Left lung (tissue), 10 donors: ENCODE measurements around the gene CTXND1. TPM values are rescaled to one million over a fixed set of nuclear protein-coding genes. Genes with fewer than 3 reads are reported as not detected.

Experiments
- ATAC-seq: fragments of 200-7000 bp; cut with Tn5 transposase; one replicate; pipeline ENCODE4 v1.9.1; 2020; ENCODE audit warnings: moderate library complexity
- DNase-seq, 4 donors: peaks; one replicate each; pipeline ENCODE4 v3.0.0-alpha.2; 2013 to 2020
- H3K27ac ChIP-seq, 2 donors: fragments of 200-600 bp; sonication (generic) in 1 of 2; one replicate each; pipeline versions ENCODE4 v1.5.0 to v1.8.0; 2020 to 2021
- H3K27me3 ChIP-seq, 2 donors: fragments of 200-600 bp; sonication (generic) in 1 of 2; one replicate each; pipeline versions ENCODE4 v1.5.0 to v1.8.0; 2020 to 2021
- H3K36me3 ChIP-seq, 2 donors: fragments of 200-600 bp; sonication (generic) in 1 of 2; one replicate each; pipeline versions ENCODE4 v1.5.0 to v1.8.0; 2020 to 2021
- H3K4me1 ChIP-seq, 2 donors: fragments of 200-600 bp; one replicate each; pipeline ENCODE4 v1.8.0; 2021
- H3K4me3 ChIP-seq, 2 donors: fragments of 200-600 bp; sonication (generic) in 1 of 2; one replicate each; pipeline versions ENCODE4 v1.5.0 to v1.8.0; 2020 to 2021; ENCODE audit warnings: mild to moderate bottlenecking in 1 of 2
- H3K9me3 ChIP-seq, 2 donors: fragments of 200-600 bp; sonication (generic) in 1 of 2; one replicate each; pipeline versions ENCODE4 v1.5.0 to v1.8.0; 2020 to 2021
- CTCF ChIP-seq, 2 donors: fragments of 200-600 bp; sonication (generic) in 1 of 2; IDR thresholded peaks; one replicate each; pipeline versions ENCODE4 v1.5.0 to v1.8.0; 2021; ENCODE audit warnings: antibody characterized with exemption in 2 of 2
- intact Hi-C, 2 donors: fragments of 100-400 bp; cut with DNase I; formaldehyde crosslinking; loops; one replicate each; pipeline versions ENCODE4 v1.11.2 to v1.14.2; 2022
- polyA plus RNA-seq, 6 donors: library from polyadenylated mRNA; unstranded; fragments of 120-200 nt; gene quantifications; one replicate each; pipeline ENCODE4 v1.2.1, GENCODE V29; 2013; ENCODE audit not compliant: insufficient read length in 6 of 6
- total RNA-seq, 2 donors: library from RNA; stranded (reverse); fragmentation: NEBNext Ultra II Directional; extraction: Animal tissue kit (Norgen Biotek cat#: 25700); gene quantifications; one replicate each; pipeline ENCODE4 v1.2.1, GENCODE V29; 2021
- donor health status: DM: no; HTN: yes; CAD: no.
- donor health status: DM: no; HTN: no; CAD: no.

Gene CTXND1
- total and polyA plus RNA-seq, 8 donors, result 0.47 to 32.9 (median 23.1) TPM

- ATAC-seq (no peak), DNase-seq (no peak)
- Histone ChIP-seq H3K27ac (no peak overlapping the region), H3K36me3 (no peaks in the 10 kb centered on the region), H3K9me3 (no peaks in the 10 kb centered on the region), H3K27me3 (no peaks in the 10 kb centered on the region), H3K4me3 (no peak overlapping the region), H3K4me1 (no peaks in the 10 kb centered on the region)
- intact Hi-C loops, result no loop called here
- TF ChIP-seq CTCF (IDR thresholded peaks at IDR 0.05), result no peak
Measured at GRCh38 chr15:80194186-80194585, 57.8 kb downstream of the CTXND1 start.

GRCh38 chr15:80191897-80192595, 60.0 kb downstream of the CTXND1 start:
- peaks cover 0 to 17% of the 10 kb centered on the region in 2 donors for H3K36me3 ChIP-seq
- DNase-seq (no peak), ATAC-seq (no peak)
- intact Hi-C loops, result no loop called here
- no peak for TF ChIP-seq CTCF (IDR thresholded peaks at IDR 0.05)
- no peaks in the 10 kb centered on the region for H3K4me1 ChIP-seq
- no peak overlapping the region for H3K27ac ChIP-seq
- no peaks in the 10 kb centered on the region for H3K9me3 ChIP-seq
- H3K27me3 ChIP-seq, result no peaks in the 10 kb centered on the region
- H3K4me3 ChIP-seq, result no peak overlapping the region

GRCh38 chr15:80191198-80191597, 60.8 kb downstream of the CTXND1 start:
- DNase-seq (no peak), ATAC-seq (no peak)
- Histone ChIP-seq H3K27ac (no peak overlapping the region), H3K9me3 (no peaks in the 10 kb centered on the region), H3K4me1 (no peaks in the 10 kb centered on the region), H3K4me3 (no peak overlapping the region), H3K36me3 (peaks cover 0 to 25% of the 10 kb centered on the region in 2 donors), H3K27me3 (no peaks in the 10 kb centered on the region)
- intact Hi-C loops, result no loop called here
- TF ChIP-seq CTCF (IDR thresholded peaks at IDR 0.05), result no peak

GRCh38 chr15:80188251-80188650, 63.8 kb downstream of the CTXND1 start:
- no peaks in the 10 kb centered on the region for H3K9me3 ChIP-seq
- peaks cover 0 to 55% of the 10 kb centered on the region in 2 donors for H3K36me3 ChIP-seq
- H3K27ac ChIP-seq, result no peak overlapping the region
- TF ChIP-seq CTCF (IDR thresholded peaks at IDR 0.05), result no peak
- H3K4me3 ChIP-seq, result no peak overlapping the region
- intact Hi-C loops, result no loop called here
- no peak for ATAC-seq
- no peak for DNase-seq
- H3K4me1 ChIP-seq, result no peaks in the 10 kb centered on the region
- no peaks in the 10 kb centered on the region for H3K27me3 ChIP-seq

GRCh38 chr15:80186597-80186996, 65.4 kb downstream of the CTXND1 start:
- ATAC-seq (no peak), DNase-seq (no peak)
- intact Hi-C loops, result no loop called here
- no peaks in the 10 kb centered on the region for H3K4me1 ChIP-seq
- H3K4me3 ChIP-seq, result no peak overlapping the region
- no peaks in the 10 kb centered on the region for H3K27me3 ChIP-seq
- H3K27ac ChIP-seq, result no peak overlapping the region
- H3K9me3 ChIP-seq, result no peaks in the 10 kb centered on the region
- peaks cover 0 to 65% of the 10 kb centered on the region in 2 donors for H3K36me3 ChIP-seq
- TF ChIP-seq CTCF (IDR thresholded peaks at IDR 0.05), result no peak
